HCT116 (cell line): ENCODE data around the gene MIGA1.

Experiments used
- SP1 ChIP-seq: IDR thresholded peaks from 2 replicates; pipeline ENCODE4 v1.6.1; 2012; ENCODE audit warnings: low read depth
- TF ChIP-seq, protein P1 (sequence below), 3 experiments: fragments of 200-600 bp in 1 of 3; sonication (generic) in 1 of 3; IDR thresholded peaks in 2 of 3; conservative IDR thresholded peaks in 1 of 3; 2 replicates each; pipeline ENCODE4 v1.5.1; 2012 to 2017; ENCODE audit warnings: low read depth in 2 of 3, low read length in 2 of 3, antibody characterized with exemption in 1 of 3, borderline replicate concordance in 1 of 3, control low read depth in 1 of 3, mild to moderate bottlenecking in 1 of 3, mixed read lengths in 1 of 3, mixed run types in 1 of 3, moderate library complexity in 1 of 3; ENCODE audit not compliant: insufficient read depth in 1 of 3

GRCh38 chr1:77845951-77846350, 66.5 kb downstream of the MIGA1 start:
- TF ChIP-seq SP1: no peak
- TF ChIP-seq, protein P1, sequence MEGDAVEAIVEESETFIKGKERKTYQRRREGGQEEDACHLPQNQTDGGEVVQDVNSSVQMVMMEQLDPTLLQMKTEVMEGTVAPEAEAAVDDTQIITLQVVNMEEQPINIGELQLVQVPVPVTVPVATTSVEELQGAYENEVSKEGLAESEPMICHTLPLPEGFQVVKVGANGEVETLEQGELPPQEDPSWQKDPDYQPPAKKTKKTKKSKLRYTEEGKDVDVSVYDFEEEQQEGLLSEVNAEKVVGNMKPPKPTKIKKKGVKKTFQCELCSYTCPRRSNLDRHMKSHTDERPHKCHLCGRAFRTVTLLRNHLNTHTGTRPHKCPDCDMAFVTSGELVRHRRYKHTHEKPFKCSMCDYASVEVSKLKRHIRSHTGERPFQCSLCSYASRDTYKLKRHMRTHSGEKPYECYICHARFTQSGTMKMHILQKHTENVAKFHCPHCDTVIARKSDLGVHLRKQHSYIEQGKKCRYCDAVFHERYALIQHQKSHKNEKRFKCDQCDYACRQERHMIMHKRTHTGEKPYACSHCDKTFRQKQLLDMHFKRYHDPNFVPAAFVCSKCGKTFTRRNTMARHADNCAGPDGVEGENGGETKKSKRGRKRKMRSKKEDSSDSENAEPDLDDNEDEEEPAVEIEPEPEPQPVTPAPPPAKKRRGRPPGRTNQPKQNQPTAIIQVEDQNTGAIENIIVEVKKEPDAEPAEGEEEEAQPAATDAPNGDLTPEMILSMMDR (IDR thresholded peaks at IDR 0.05 in 2 of 3, conservative IDR thresholded peaks at IDR 0.05 in 1 of 3; ENCODE audit: borderline replicate concordance in 1 of 3, insufficient read depth in 1 of 3, low read depth in 2 of 3, low read length in 2 of 3): no peak
